Mononuclear cell (primary cell): Measurements from ENCODE around the gene CFAP206. TPM values are rescaled to one million over a fixed set of nuclear protein-coding genes. Genes with fewer than 3 reads are reported as not detected.
A peak's percentile ranks its signal among the peaks of the same experiment; 100 is the strongest.

Source experiments
- H3K27me3 ChIP-seq: 2 replicates; pipeline ENCODE4 v1.6.0; 2011; ENCODE audit warnings: low read length, control low read depth; ENCODE audit not compliant: insufficient read depth
- H3K4me1 ChIP-seq: 2 replicates; pipeline ENCODE4 v1.5.1; 2011; ENCODE audit warnings: mild to moderate bottlenecking, low read length, control low read depth; ENCODE audit not compliant: insufficient read depth
- H3K4me3 ChIP-seq: 2 replicates; pipeline ENCODE4 v1.5.1; 2011; ENCODE audit warnings: mild to moderate bottlenecking, low read length, moderate library complexity
- H3K9me3 ChIP-seq: 2 replicates; pipeline ENCODE4 v1.5.1; 2011; ENCODE audit warnings: low read depth, mild to moderate bottlenecking, control low read depth, low read length
- total RNA-seq: library from RNA; depleted of rRNA; stranded (reverse); fragments of >200 nt; gene quantifications from one replicate; pipeline ENCODE4 v1.2.3, GENCODE V29; 2012

CFAP206 gene, protein sequence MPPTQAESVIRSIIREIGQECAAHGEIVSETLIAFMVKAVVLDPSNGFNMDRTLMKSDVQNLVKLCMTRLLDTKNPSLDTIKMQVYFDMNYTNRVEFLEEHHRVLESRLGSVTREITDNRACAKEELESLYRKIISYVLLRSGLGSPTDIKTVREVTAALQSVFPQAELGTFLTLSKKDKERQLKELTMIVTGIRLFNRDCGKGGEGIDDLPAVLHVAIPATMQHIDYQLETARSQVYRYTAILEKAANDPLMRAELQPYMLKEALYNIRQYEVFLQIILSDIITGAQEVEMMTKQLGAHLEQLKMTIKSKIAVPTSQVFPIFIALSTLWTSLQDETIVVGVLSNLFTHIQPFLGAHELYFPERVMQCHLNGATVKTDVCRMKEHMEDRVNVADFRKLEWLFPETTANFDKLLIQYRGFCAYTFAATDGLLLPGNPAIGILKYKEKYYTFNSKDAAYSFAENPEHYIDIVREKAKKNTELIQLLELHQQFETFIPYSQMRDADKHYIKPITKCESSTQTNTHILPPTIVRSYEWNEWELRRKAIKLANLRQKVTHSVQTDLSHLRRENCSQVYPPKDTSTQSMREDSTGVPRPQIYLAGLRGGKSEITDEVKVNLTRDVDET
- total RNA-seq = not detected

DNA sequence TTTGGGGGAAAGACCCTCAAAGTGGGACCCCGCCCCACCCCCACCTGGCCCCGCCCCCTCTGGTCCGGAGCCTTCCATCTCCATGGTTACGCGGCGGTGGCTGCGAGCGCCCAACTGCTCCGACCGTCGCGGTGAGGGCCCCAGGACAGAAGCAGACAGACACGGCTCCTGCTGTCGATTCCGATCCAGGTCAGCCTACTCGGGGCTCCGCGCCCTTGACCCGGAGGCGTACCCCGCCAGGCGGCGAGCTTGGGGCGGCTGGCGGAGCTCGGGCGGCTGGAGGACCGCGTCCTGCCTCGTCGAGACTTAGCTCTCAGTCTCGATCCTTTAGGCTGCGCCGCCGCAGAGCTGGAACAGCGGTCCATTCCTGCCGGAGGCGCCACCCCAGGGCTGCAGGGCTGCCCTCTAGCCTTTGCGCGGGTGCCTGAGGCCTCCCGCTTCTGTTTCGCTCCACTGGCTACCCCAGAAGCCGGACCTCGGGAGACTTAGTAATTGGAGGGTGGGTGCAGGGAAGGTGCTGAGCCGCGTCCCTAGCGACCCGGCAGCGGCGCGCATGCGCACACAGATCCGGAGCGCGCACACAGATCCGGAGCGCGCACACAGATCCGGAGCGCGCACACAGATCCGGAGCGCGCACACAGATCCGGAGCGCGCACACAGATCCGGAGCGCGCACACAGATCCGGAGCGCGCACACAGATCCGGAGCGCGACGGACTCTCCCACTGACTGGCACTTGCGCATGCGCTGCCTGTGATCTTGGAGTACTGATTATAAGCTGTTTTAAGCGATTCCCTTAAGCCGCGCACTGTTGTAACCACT, at the start of gene CFAP206:
Gene CFAP206 (plus strand): TSS at position 72 of the 820 bp plus-strand sequence. CDS start 1,868 bp downstream, outside the sequence.
- H3K9me3 ChIP-seq = no peaks in the 10 kb centered on the region
- peaks cover 12% of the 10 kb centered on the region for H3K4me1 ChIP-seq
- peaks cover 16% of the 10 kb centered on the region for H3K27me3 ChIP-seq
- peak within 1 kb of the TSS; percentile 70 for H3K4me3 ChIP-seq

DNA sequence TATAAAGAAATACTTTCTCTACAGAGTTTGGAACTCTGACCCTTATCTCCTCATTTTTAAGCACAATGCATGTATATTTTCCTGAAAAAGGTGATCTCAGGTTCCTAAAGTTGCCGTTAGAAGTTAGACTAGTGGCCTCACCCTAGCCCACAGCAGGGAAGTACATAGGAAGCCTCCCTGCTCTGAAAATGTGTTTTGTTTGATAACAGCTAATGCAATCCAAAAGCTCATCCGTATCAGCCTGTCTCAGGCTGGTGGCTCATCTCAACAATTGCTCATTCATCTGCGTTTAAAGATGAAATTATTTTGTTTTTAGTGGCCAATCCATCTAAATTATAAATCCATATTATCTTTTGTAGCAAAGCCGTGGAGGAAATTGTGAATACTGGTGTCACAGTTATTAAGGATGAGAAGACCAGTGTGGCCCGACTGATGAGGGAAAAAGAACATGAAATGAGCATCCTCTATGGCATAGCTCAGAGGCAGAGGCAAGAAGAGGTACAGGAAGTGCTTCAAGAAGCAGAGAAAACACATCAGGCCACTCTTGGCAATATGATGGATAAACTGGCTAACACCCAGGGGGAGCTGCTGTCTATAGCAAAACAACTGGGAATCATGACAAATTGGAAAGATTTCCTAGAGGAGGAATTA, 43.0 kb upstream of the CFAP206 start:
- H3K27me3 ChIP-seq = no peaks in the 10 kb centered on the region
- H3K4me1 ChIP-seq = no peaks in the 10 kb centered on the region
- H3K9me3 ChIP-seq = no peaks in the 10 kb centered on the region
- H3K4me3 ChIP-seq = no peak overlapping the region

DNA sequence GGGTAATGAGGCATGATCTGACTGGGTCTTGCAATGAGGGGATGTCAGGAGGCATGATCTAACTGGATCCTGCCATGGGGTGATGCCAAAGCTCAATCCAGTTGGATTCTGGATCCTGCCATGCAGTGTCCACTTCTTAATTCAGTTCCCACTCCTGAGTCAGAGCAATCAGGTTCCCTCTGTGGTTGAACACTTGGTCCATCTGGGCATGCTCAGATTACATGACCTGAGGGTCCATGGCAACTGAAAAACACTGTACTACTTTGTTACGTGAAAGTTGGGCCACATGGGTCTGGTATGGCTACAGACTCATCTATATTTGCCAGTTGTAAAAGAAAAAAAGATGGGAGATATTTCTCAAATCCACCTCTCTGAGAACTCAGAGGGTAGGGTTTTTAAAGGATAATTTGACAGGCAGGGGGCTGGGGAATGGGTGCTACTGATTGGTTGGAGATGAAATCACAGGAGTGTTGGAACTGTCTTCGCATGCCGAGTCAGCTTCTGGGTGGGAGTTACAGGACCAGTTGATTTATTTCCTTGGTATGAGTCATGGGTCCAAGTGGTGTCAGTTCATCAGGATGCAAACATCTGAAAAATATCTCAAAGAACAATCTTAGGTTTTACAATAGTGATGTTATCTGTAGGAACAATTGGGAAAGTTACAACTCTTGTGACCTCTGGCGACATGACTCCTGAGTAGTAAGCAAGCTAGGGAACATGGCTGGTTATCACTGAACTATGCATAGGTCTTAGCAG, 41.5 kb upstream of the CFAP206 start:
- Histone ChIP-seq H3K9me3 (no peaks in the 10 kb centered on the region), H3K4me1 (no peaks in the 10 kb centered on the region), H3K4me3 (no peak overlapping the region), H3K27me3 (no peaks in the 10 kb centered on the region)

DNA sequence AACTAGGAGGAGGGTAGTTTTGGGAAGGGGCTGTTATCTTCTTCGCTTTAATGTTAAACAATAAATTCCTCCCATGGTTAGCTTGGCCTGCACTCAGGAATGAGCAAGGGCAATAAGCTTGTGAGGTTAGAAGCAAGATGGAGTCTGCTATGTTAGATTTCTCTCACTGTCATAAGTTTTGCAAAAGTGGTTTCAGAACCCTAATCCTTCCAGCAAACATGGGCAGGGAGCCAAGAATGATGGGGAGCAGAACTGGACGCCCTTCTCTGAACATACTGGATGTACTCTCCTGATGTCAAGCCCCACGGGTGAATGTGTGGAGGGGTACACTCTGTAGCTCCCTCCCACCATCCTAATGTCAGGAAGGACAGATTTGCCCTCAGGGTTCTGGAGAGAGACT, 40.9 kb upstream of the CFAP206 start:
- no peaks in the 10 kb centered on the region for H3K9me3 ChIP-seq

DNA sequence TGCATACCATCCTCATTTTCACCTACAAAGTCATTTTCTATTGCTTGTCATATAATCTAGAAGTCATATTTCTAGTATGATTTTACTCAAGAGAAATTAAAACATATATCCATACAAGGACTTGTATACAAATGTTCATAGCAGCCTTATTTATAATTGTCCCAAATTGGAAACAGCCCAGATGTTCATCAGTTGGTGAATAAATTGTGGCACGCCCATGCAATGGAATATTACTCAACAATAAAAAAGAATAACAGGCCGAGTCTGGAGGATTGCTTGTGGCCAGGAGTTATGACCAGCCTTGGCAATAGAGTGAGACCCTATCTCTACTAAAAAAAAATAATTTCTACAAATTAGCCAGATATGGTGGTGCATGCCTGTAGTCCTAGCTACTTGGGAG, 34.4 kb upstream of the CFAP206 start:
- Histone ChIP-seq H3K4me1 (no peaks in the 10 kb centered on the region), H3K9me3 (no peaks in the 10 kb centered on the region), H3K4me3 (no peak overlapping the region), H3K27me3 (no peaks in the 10 kb centered on the region)

More for the DNA sequence above, 40.9 kb upstream of the CFAP206 start:
- H3K4me3 ChIP-seq = no peak overlapping the region
- no peaks in the 10 kb centered on the region for H3K4me1 ChIP-seq
- no peaks in the 10 kb centered on the region for H3K27me3 ChIP-seq

DNA sequence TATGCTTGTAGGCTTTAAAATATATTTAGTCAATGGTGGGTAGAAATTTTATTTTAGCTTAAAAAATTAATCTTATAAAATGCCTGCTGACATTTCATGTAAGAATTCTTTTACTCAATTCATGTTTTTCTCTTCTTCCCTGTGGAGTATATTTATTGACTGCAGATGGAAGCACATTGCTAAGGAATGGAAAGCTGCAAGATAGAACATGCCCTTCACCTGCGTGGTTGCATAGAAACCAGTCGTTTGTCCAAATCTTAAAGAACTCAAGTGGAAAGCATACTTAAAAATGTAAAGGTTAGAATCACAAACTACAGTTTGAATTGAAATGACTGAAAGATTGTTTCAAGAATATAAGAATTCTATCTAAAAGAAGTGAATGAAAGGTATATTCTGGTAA, 32.5 kb upstream of the CFAP206 start:
- H3K9me3 ChIP-seq = no peaks in the 10 kb centered on the region
- no peak overlapping the region for H3K4me3 ChIP-seq
- no peaks in the 10 kb centered on the region for H3K4me1 ChIP-seq
- no peaks in the 10 kb centered on the region for H3K27me3 ChIP-seq

DNA sequence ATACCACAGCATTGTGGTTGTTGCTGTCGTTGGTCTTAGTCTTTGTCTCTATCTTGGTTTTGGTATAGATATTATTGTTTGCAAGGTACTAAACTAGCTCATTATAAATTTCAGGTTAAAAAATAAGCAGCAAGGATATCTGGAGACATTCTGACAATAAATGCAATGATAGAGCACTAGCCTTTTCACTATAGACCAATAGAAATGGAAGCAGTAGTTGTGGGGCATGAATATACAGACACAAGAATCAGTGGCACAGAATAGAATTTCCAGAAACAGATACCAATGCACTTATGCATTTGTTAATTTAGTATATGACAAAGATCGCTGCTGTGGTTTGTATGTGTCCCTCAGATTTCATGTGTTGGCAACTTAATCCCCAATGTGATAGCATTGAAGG, 31.1 kb upstream of the CFAP206 start:
- H3K9me3 ChIP-seq = no peaks in the 10 kb centered on the region
- no peaks in the 10 kb centered on the region for H3K27me3 ChIP-seq
- no peaks in the 10 kb centered on the region for H3K4me1 ChIP-seq
- no peak overlapping the region for H3K4me3 ChIP-seq

DNA sequence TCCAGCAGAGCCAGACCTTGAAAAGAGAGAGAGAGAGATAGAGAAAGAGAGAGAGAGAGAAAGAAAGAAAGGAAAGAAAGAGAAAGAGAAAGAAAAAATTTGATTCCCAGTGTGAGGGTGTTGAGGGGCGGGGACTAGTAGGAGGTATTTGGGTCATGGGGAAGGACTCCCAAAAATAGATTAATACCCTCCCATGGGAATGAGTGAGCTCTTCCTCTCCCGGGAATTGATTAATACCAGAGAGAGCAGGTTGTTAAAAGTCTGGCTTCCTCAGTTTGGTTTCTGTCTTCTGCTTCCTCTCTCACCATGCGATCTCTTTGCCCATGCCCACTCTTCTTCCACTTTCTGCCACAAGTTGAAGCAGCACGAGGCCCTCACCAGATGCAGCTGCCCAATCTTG, 28.8 kb upstream of the CFAP206 start:
- Histone ChIP-seq H3K27me3 (no peaks in the 10 kb centered on the region), H3K4me3 (no peak overlapping the region), H3K4me1 (no peaks in the 10 kb centered on the region), H3K9me3 (no peaks in the 10 kb centered on the region)

DNA sequence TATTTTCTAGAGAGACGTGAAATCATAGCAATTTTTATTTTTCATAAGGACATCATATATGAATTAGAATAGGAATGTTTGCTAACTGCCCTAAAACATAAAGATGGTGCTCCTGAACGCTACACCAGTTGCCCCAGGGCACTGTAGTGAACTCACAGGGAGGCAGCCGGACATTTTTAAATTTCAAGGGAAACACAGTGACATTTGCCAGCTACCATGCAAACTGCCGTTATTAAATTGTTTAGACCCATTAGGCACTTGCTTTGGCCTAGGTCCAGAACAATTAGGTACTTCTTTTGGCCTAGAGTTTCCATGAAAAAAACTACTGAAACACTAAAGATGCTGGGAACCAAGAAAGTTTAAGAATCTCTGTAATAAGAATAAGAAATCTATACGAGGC, 24.9 kb upstream of the CFAP206 start:
- H3K4me3 ChIP-seq = no peak overlapping the region
- H3K4me1 ChIP-seq = no peaks in the 10 kb centered on the region
- H3K9me3 ChIP-seq = no peaks in the 10 kb centered on the region
- H3K27me3 ChIP-seq = no peaks in the 10 kb centered on the region

DNA sequence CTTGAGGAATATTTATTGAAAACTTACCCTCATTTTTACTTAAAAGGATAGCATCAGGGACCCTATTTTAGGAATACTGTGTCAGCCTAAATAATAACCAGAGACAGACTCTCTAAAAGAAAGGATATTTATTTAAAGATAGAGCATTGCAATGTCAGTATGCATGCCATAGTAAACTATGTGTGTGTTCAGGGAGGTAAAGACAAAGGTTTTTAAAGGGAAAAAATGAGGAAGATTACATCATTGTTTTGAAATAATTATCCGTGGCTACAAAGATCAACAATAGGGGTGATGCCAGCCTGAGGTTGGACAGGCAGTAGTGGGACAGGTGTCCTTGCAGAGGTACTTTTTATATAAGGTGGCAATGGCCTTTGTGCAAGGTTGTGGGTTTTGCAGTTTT, 23.7 kb upstream of the CFAP206 start:
- Histone ChIP-seq H3K9me3 (no peaks in the 10 kb centered on the region), H3K4me1 (no peaks in the 10 kb centered on the region)

DNA sequence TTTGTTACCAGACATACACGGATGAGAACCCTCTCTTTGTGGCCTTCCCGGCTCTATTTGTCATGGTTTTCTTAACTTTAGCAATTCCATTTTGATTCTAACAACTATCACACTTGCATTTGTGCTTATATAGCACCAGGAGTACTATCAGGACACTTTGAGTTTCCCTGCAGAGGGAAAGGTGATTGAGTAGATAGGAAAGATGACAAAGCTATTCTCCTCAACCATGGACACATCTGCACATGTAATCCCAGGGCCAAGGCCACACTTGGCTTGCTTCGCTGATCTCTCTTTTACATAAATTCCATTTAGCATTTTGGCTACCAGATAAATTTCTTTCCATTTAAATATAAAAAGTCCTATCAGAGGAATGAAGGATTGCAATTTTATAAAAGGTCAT, 23.3 kb upstream of the CFAP206 start:
- Histone ChIP-seq H3K4me1 (no peaks in the 10 kb centered on the region), H3K4me3 (no peak overlapping the region), H3K27me3 (no peaks in the 10 kb centered on the region), H3K9me3 (no peaks in the 10 kb centered on the region)

More for the DNA sequence above, 23.7 kb upstream of the CFAP206 start:
- Histone ChIP-seq H3K27me3 (no peaks in the 10 kb centered on the region), H3K4me3 (no peak overlapping the region)

DNA sequence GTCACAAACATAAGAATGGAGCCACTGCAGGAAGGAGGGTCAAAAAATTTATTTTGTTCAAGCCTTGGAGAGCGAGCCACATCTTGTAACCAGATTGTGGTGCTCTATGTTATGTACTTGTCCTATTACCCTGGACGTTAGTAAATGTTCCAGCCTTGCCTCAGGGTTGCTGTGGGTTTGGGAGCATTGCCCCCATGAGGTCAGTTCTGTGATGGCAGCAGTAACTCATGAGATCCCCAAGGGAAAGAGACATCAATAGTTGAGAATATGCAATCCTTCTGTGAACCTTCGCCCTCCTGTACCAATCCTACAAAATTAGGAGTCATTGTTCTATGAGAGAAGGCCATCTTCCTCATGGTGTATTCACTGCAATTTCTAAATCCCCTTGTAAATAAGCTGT, 16.4 kb upstream of the CFAP206 start:
- Histone ChIP-seq H3K9me3 (no peaks in the 10 kb centered on the region), H3K27me3 (no peaks in the 10 kb centered on the region), H3K4me1 (no peaks in the 10 kb centered on the region), H3K4me3 (no peak overlapping the region)

DNA sequence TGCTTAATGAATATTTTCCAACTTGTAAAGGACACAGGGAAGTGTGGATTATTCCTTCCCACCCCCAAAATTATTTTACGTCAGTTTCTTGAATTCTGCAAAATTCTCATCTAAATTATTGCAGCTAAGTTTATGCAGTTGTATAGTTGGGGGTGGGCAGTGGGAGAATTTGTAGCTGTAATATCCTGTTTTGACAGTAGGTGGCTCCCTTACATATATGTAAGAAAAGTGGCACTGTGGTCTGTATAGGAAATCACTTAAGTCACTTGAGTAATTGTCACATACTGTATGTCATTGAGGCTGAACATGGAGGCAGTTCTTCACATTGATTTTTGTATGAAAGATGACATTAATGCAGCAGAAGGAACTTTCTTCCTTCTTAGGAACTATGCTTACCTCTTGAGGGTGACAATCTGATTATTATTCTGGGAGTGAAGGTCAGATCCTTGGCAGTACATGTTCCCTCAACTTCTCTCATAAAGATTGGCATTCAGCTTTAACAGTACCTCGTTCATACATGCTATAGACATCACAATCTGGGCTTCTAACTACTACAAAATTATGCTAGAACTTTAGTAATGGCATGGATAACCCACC, 14.6 kb upstream of the CFAP206 start:
- no peaks in the 10 kb centered on the region for H3K9me3 ChIP-seq
- no peak overlapping the region for H3K4me3 ChIP-seq
- H3K4me1 ChIP-seq = no peaks in the 10 kb centered on the region
- H3K27me3 ChIP-seq = no peaks in the 10 kb centered on the region

DNA sequence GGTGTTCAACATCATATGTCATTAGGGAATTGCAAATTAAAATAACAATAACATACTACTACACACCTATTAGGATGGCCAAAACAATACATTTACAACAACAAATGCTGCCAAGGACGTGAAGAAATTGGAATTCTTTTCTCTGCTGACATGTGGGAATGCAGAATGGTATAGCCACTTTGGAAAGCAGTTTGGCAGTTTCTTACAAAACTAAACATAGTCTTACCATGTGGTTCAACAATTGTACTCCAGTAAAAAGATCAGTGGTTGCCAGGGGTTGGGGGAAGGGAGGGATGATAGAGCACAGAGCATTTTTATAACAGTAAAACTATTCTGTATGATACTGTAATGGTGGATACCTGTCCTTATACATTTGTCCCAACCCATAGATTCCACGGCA, 12.3 kb upstream of the CFAP206 start:
- no peaks in the 10 kb centered on the region for H3K27me3 ChIP-seq

More for the DNA sequence above, 12.3 kb upstream of the CFAP206 start:
- H3K9me3 ChIP-seq = no peaks in the 10 kb centered on the region
- no peaks in the 10 kb centered on the region for H3K4me1 ChIP-seq
- H3K4me3 ChIP-seq = no peak overlapping the region
